ENCODE results near the gene KANSL1.

Gene KANSL1

GRCh38 chr17:46170639-46171429 is 22.4 kb downstream of the KANSL1 start:
- no peak overlapping the region for H3K27ac ChIP-seq (ENCODE audit: low read depth, low read length)
- H3K4me1 ChIP-seq (ENCODE audit: control insufficient read depth in 1 of 2, insufficient read depth in 2 of 2, low read length in 2 of 2): peaks cover 9 to 31% of the 10 kb centered on the region in 2 donors
- H3K27me3 ChIP-seq (ENCODE audit: control insufficient read depth in 1 of 2, insufficient read depth in 2 of 2, low read length in 2 of 2): no peaks in the 10 kb centered on the region
- H3K36me3 ChIP-seq (ENCODE audit: control insufficient read depth in 1 of 2, insufficient read depth in 2 of 2, low read length in 2 of 2): peaks cover 21 to 23% of the 10 kb centered on the region in 2 donors
- no peak overlapping the region for H3K4me3 ChIP-seq (ENCODE audit: low read depth in 1 of 2, low read length in 2 of 2)
- no peak overlapping the region for H3K9ac ChIP-seq (ENCODE audit: low read depth in 1 of 2, low read length in 2 of 2)
- no peaks in the 10 kb centered on the region for H3K9me3 ChIP-seq (ENCODE audit: control insufficient read depth in 1 of 2, low read length in 2 of 2)

- H3K27me3 ChIP-seq (ENCODE audit: control insufficient read depth in 1 of 2, insufficient read depth in 2 of 2, low read length in 2 of 2): no peaks in the 10 kb centered on the region
- H3K9ac ChIP-seq (ENCODE audit: low read depth in 1 of 2, low read length in 2 of 2): no peak overlapping the region
- peaks cover 21 to 23% of the 10 kb centered on the region in 2 donors for H3K36me3 ChIP-seq (ENCODE audit: control insufficient read depth in 1 of 2, insufficient read depth in 2 of 2, low read length in 2 of 2)
- no peak overlapping the region for H3K4me3 ChIP-seq (ENCODE audit: low read depth in 1 of 2, low read length in 2 of 2)
- H3K9me3 ChIP-seq (ENCODE audit: control insufficient read depth in 1 of 2, low read length in 2 of 2): no peaks in the 10 kb centered on the region
- no peak overlapping the region for H3K27ac ChIP-seq (ENCODE audit: low read depth, low read length)
- H3K4me1 ChIP-seq (ENCODE audit: control insufficient read depth in 1 of 2, insufficient read depth in 2 of 2, low read length in 2 of 2): peaks cover 5 to 30% of the 10 kb centered on the region in 2 donors
These were observed 23.2 kb downstream of the KANSL1 start for GRCh38 chr17:46169913-46170638.

DNA sequence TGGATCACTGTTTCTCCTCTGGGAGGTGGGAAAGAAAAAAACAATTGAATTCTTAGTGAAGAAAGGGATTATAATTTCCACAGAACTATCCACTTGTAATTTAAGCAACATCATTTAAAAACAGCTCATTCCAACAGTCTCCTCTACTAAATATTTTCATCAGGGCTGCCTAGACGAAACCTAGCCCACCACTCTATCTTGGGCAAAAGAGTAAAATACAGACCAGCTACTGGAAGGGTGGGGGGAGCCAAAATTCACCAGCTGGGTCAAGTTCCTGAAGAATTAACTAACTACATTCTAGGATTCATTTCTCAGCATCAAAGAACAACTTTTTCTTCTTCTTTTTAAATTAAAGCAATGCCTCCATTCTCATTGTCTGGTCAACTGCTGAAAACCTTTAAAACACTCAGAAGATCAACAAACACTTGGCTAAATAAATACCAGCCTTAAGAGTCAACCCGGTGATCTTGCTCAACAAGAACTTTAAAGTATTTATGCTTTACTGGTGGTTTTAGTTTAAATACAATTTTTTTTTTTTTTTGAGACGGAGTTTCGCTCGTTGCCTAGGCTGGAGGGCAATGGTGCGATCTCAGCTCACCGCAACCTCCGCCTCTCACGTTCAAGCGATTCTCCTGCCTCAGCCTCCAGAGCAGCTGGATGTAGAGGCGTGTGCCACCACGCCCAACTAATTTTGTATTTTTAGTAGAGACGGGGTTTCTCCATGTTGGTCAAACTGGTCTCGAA is 25.2 kb downstream of the KANSL1 start:
- Histone ChIP-seq H3K4me1 (ENCODE audit: control insufficient read depth in 1 of 2, insufficient read depth in 2 of 2, low read length in 2 of 2) (peaks cover 10 to 41% of the 10 kb centered on the region in 2 donors), H3K9ac (ENCODE audit: low read depth in 1 of 2, low read length in 2 of 2) (no peak overlapping the region), H3K36me3 (ENCODE audit: control insufficient read depth in 1 of 2, insufficient read depth in 2 of 2, low read length in 2 of 2) (peaks cover 21 to 23% of the 10 kb centered on the region in 2 donors), H3K27ac (ENCODE audit: low read depth, low read length) (no peak overlapping the region), H3K4me3 (ENCODE audit: low read depth in 1 of 2, low read length in 2 of 2) (no peak overlapping the region), H3K27me3 (ENCODE audit: control insufficient read depth in 1 of 2, insufficient read depth in 2 of 2, low read length in 2 of 2) (no peaks in the 10 kb centered on the region), H3K9me3 (ENCODE audit: control insufficient read depth in 1 of 2, low read length in 2 of 2) (no peaks in the 10 kb centered on the region)

DNA sequence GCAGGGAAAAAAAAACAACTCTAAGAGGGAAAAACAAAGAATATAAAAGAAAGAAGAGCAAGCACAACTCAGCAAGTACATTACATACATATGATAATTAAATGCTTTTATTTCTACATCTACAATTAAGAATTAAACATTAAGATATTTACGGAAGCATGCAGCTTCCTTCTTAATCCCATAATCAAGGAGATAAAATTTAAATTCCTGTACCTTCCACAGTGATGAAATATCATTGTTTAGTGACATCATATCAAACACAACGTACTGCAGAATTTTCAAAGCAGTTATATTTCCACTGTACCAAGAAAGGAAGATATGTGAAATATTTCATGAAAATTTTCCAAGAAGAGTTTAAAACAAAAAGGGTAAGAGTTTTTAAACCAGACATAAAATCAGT is 26.0 kb downstream of the KANSL1 start:
- H3K4me1 ChIP-seq (ENCODE audit: control insufficient read depth in 1 of 2, insufficient read depth in 2 of 2, low read length in 2 of 2): peaks cover 14 to 45% of the 10 kb centered on the region in 2 donors

DNA sequence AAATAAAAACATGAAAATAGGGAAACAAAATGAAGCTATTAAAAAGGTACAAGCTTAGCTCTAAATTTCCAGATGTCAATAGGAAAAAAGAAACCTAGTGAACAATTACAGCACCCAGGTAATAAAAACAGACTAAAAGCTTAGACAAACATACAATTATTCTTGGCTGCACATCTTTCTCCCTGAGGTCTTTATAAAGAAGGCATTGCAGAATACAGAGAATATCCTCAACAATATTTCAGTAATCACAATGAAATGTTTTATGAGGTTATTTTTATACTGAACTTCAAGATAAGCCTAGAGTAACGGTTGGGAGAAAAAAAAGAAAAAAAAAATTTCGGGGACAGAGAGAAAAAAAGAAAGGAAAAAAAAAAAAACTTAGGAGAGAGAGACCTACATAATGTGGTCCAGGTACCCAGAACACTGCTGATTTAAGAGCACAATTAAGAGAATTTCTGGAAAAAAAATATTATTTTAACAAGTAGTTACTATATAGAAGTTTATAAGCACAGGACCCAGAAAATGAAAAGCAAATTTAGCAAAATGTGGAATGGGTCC is 26.5 kb downstream of the KANSL1 start:
- Histone ChIP-seq H3K4me1 (ENCODE audit: control insufficient read depth in 1 of 2, insufficient read depth in 2 of 2, low read length in 2 of 2) (peaks cover 14 to 50% of the 10 kb centered on the region in 2 donors), H3K36me3 (ENCODE audit: control insufficient read depth in 1 of 2, insufficient read depth in 2 of 2, low read length in 2 of 2) (peaks cover 17 to 18% of the 10 kb centered on the region in 2 donors), H3K9ac (ENCODE audit: low read depth in 1 of 2, low read length in 2 of 2) (no peak overlapping the region), H3K9me3 (ENCODE audit: control insufficient read depth in 1 of 2, low read length in 2 of 2) (no peaks in the 10 kb centered on the region), H3K27ac (ENCODE audit: low read depth, low read length) (no peak overlapping the region), H3K27me3 (ENCODE audit: control insufficient read depth in 1 of 2, insufficient read depth in 2 of 2, low read length in 2 of 2) (no peaks in the 10 kb centered on the region), H3K4me3 (ENCODE audit: low read depth in 1 of 2, low read length in 2 of 2) (no peak overlapping the region)

More for the DNA sequence above, 26.0 kb downstream of the KANSL1 start:
- no peak overlapping the region for H3K9ac ChIP-seq (ENCODE audit: low read depth in 1 of 2, low read length in 2 of 2)
- peaks cover 21 to 23% of the 10 kb centered on the region in 2 donors for H3K36me3 ChIP-seq (ENCODE audit: control insufficient read depth in 1 of 2, insufficient read depth in 2 of 2, low read length in 2 of 2)
- no peak overlapping the region for H3K27ac ChIP-seq (ENCODE audit: low read depth, low read length)
- H3K9me3 ChIP-seq (ENCODE audit: control insufficient read depth in 1 of 2, low read length in 2 of 2): no peaks in the 10 kb centered on the region
- no peak overlapping the region for H3K4me3 ChIP-seq (ENCODE audit: low read depth in 1 of 2, low read length in 2 of 2)
- no peaks in the 10 kb centered on the region for H3K27me3 ChIP-seq (ENCODE audit: control insufficient read depth in 1 of 2, insufficient read depth in 2 of 2, low read length in 2 of 2)

GRCh38 chr17:46163929-46164594 is 29.2 kb downstream of the KANSL1 start:
- H3K36me3 ChIP-seq (ENCODE audit: control insufficient read depth in 1 of 2, insufficient read depth in 2 of 2, low read length in 2 of 2): no peaks in the 10 kb centered on the region
- H3K4me1 ChIP-seq (ENCODE audit: control insufficient read depth in 1 of 2, insufficient read depth in 2 of 2, low read length in 2 of 2): peaks cover 18 to 61% of the 10 kb centered on the region in 2 donors
- no peak overlapping the region for H3K27ac ChIP-seq (ENCODE audit: low read depth, low read length)

DNA sequence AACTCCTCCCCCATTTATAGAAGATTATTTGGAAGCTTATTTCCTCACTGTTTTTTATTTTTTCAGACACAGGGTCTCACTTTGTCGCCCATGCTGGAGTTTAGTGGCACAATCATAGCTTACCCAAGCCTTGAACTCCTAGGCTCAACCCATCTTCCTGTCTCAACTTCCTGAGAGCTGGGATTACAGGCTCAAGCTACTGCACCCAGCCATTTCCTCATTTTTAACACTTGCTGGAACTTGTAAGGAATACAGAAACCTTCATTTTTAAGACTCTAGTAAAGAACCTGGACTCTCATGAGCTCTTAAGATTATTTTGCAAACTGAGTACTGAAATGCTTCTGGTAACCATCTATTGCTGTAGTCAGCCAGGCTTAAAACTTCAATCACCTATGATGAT is 29.9 kb downstream of the KANSL1 start:
- Histone ChIP-seq H3K9me3 (ENCODE audit: control insufficient read depth in 1 of 2, low read length in 2 of 2) (no peaks in the 10 kb centered on the region), H3K9ac (ENCODE audit: low read depth in 1 of 2, low read length in 2 of 2) (no peak overlapping the region), H3K27ac (ENCODE audit: low read depth, low read length) (no peak overlapping the region), H3K27me3 (ENCODE audit: control insufficient read depth in 1 of 2, insufficient read depth in 2 of 2, low read length in 2 of 2) (no peaks in the 10 kb centered on the region), H3K4me3 (ENCODE audit: low read depth in 1 of 2, low read length in 2 of 2) (no peak overlapping the region), H3K4me1 (ENCODE audit: control insufficient read depth in 1 of 2, insufficient read depth in 2 of 2, low read length in 2 of 2) (peaks cover 18 to 64% of the 10 kb centered on the region in 2 donors), H3K36me3 (ENCODE audit: control insufficient read depth in 1 of 2, insufficient read depth in 2 of 2, low read length in 2 of 2) (no peaks in the 10 kb centered on the region)

More at GRCh38 chr17:46163929-46164594, 29.2 kb downstream of the KANSL1 start:
- Histone ChIP-seq H3K9me3 (ENCODE audit: control insufficient read depth in 1 of 2, low read length in 2 of 2) (no peaks in the 10 kb centered on the region), H3K27me3 (ENCODE audit: control insufficient read depth in 1 of 2, insufficient read depth in 2 of 2, low read length in 2 of 2) (no peaks in the 10 kb centered on the region), H3K4me3 (ENCODE audit: low read depth in 1 of 2, low read length in 2 of 2) (no peak overlapping the region), H3K9ac (ENCODE audit: low read depth in 1 of 2, low read length in 2 of 2) (no peak overlapping the region)

DNA sequence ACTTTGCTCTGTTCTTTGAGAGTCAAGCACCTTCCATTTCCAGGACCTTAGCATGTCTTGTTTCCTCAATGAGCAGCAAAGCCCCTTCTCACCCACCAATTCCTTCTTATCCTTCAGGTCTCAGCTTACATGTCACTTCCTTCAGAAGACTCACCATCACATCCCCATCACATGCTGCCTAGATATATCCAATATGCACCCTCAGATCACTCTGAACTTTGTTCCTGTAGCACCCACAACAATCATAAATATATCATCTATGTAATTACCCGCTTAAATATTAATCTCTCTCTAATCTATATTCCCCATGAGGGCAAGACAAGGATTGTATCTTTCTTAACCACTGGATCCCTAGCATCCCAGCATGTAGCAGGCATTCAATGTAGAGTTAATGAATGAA is 30.4 kb downstream of the KANSL1 start:
- Histone ChIP-seq H3K4me1 (ENCODE audit: control insufficient read depth in 1 of 2, insufficient read depth in 2 of 2, low read length in 2 of 2) (peaks cover 18 to 63% of the 10 kb centered on the region in 2 donors), H3K27ac (ENCODE audit: low read depth, low read length) (no peak overlapping the region)

GRCh38 chr17:46160169-46160568 is 33.1 kb downstream of the KANSL1 start:
- no peak overlapping the region for H3K9ac ChIP-seq (ENCODE audit: low read depth in 1 of 2, low read length in 2 of 2)
- H3K27ac ChIP-seq (ENCODE audit: low read depth, low read length): no peak overlapping the region
- H3K27me3 ChIP-seq (ENCODE audit: control insufficient read depth in 1 of 2, insufficient read depth in 2 of 2, low read length in 2 of 2): no peaks in the 10 kb centered on the region
- no peaks in the 10 kb centered on the region for H3K9me3 ChIP-seq (ENCODE audit: control insufficient read depth in 1 of 2, low read length in 2 of 2)
- H3K4me1 ChIP-seq (ENCODE audit: control insufficient read depth in 1 of 2, insufficient read depth in 2 of 2, low read length in 2 of 2): peaks cover 30 to 68% of the 10 kb centered on the region in 2 donors
- no peak overlapping the region for H3K4me3 ChIP-seq (ENCODE audit: low read depth in 1 of 2, low read length in 2 of 2)
- no peaks in the 10 kb centered on the region for H3K36me3 ChIP-seq (ENCODE audit: control insufficient read depth in 1 of 2, insufficient read depth in 2 of 2, low read length in 2 of 2)

More for the DNA sequence above, 30.4 kb downstream of the KANSL1 start:
- Histone ChIP-seq H3K9me3 (ENCODE audit: control insufficient read depth in 1 of 2, low read length in 2 of 2) (no peaks in the 10 kb centered on the region), H3K36me3 (ENCODE audit: control insufficient read depth in 1 of 2, insufficient read depth in 2 of 2, low read length in 2 of 2) (no peaks in the 10 kb centered on the region), H3K4me3 (ENCODE audit: low read depth in 1 of 2, low read length in 2 of 2) (peak overlapping the region in 1 of 2 donors; percentile 2), H3K9ac (ENCODE audit: low read depth in 1 of 2, low read length in 2 of 2) (no peak overlapping the region), H3K27me3 (ENCODE audit: control insufficient read depth in 1 of 2, insufficient read depth in 2 of 2, low read length in 2 of 2) (no peaks in the 10 kb centered on the region)

Data from duodenal mucosa (tissue), 2 donors.